WTC11 (cell line): ENCODE results near the gene EGLN1. TPM values are rescaled to one million over a fixed set of nuclear protein-coding genes. Genes with fewer than 3 reads are reported as not detected.

Source experiments
- ATAC-seq: fragments of 200-7000 bp; cut with Tn5 transposase; 2 replicates; pipeline ENCODE4 v1.10.0; 2021; ENCODE audit warnings: mild to moderate bottlenecking, moderate library complexity
- CTCF ChIA-PET: fragments of 300-600 bp; sonication (Branson Sonifier 250); formaldehyde crosslinking; loops from one replicate; lab custom pipeline; 2021; ENCODE audit warnings: antibody characterized with exemption; lab: Charles Lee
- POLR2A ChIA-PET: fragments of 350-600 bp; sonication (Branson Sonifier 250); formaldehyde crosslinking; loops from one replicate; lab custom pipeline; 2021; ENCODE audit warnings: antibody characterized with exemption; lab: Charles Lee
- DNase-seq: peaks from one replicate; pipeline ENCODE4 v3.0.0; 2021; ENCODE audit warnings: low spot score
- H3K27ac Mint-ChIP-seq: 2 replicates; pipeline ENCODE4 v1.8.0; 2021; ENCODE audit warnings: mixed read lengths
- H3K27me3 Mint-ChIP-seq: 2 replicates; pipeline ENCODE4 v1.8.0; 2021; ENCODE audit warnings: low read depth, mild to moderate bottlenecking, moderate library complexity, mixed read lengths
- H3K36me3 Mint-ChIP-seq: 2 replicates; pipeline ENCODE4 v1.8.0; 2021; ENCODE audit warnings: mixed read lengths
- H3K4me1 Mint-ChIP-seq: 2 replicates; pipeline ENCODE4 v1.8.0; 2022; ENCODE audit warnings: mixed read lengths
- H3K4me3 Mint-ChIP-seq: 2 replicates; pipeline ENCODE4 v1.8.0; 2021; ENCODE audit warnings: mild to moderate bottlenecking, moderate library complexity, mixed read lengths
- H3K9me3 Mint-ChIP-seq: 2 replicates; pipeline ENCODE4 v1.8.0; 2021; ENCODE audit warnings: mixed read lengths
- ATF6 ChIP-seq: sonication (generic); formaldehyde crosslinking; IDR thresholded peaks from 2 replicates; pipeline ENCODE4 v1.8.1; 2023; ENCODE audit warnings: mild to moderate bottlenecking, missing genetic modification reagents
- CTCF ChIP-seq: fragments of 200-600 bp; IDR thresholded peaks from 2 replicates; pipeline ENCODE4 v1.8.0; 2022; ENCODE audit warnings: antibody characterized with exemption
- ESRRA ChIP-seq: sonication (generic); formaldehyde crosslinking; IDR thresholded peaks from 2 replicates; pipeline ENCODE4 v1.8.1; 2022; ENCODE audit warnings: mild to moderate bottlenecking, missing genetic modification reagents, borderline replicate concordance
- ETV6 ChIP-seq: sonication (generic); formaldehyde crosslinking; IDR thresholded peaks from 2 replicates; pipeline ENCODE4 v1.8.1; 2022; ENCODE audit warnings: mild to moderate bottlenecking, missing genetic modification reagents
- FOXK1 ChIP-seq: sonication (generic); formaldehyde crosslinking; IDR thresholded peaks from 2 replicates; pipeline ENCODE4 v1.8.0; 2022; ENCODE audit warnings: mild to moderate bottlenecking, moderate library complexity, missing genetic modification reagents
- FOXP1 ChIP-seq: sonication (generic); formaldehyde crosslinking; IDR thresholded peaks from 2 replicates; pipeline ENCODE4 v1.8.0; 2022; ENCODE audit warnings: missing genetic modification reagents, mild to moderate bottlenecking, moderate library complexity, borderline replicate concordance
- FOXP4 ChIP-seq: sonication (generic); formaldehyde crosslinking; IDR thresholded peaks from 2 replicates; pipeline ENCODE4 v1.8.0; 2022; ENCODE audit warnings: mild to moderate bottlenecking, missing genetic modification reagents
- GRHL2 ChIP-seq: fragments of 250-450 bp; sonication (Bioruptor Pico); IDR thresholded peaks from 2 replicates; pipeline ENCODE4 v1.8.0; 2022; ENCODE audit warnings: mild to moderate bottlenecking, moderate library complexity; ENCODE audit not compliant: insufficient replicate concordance, severe bottlenecking
- JAZF1 ChIP-seq: fragments of 250-450 bp; sonication (Bioruptor Pico); IDR thresholded peaks from 2 replicates; pipeline ENCODE4 v1.9.0; 2021; ENCODE audit warnings: moderate library complexity, mild to moderate bottlenecking, inconsistent platforms
- JUN ChIP-seq: sonication (generic); formaldehyde crosslinking; IDR thresholded peaks from 2 replicates; pipeline ENCODE4 v1.8.0; 2023; ENCODE audit warnings: mild to moderate bottlenecking, missing genetic modification reagents
- KAT7 ChIP-seq: sonication (generic); formaldehyde crosslinking; IDR thresholded peaks from 2 replicates; pipeline ENCODE4 v1.8.1; 2023; ENCODE audit warnings: missing genetic modification reagents, mild to moderate bottlenecking, borderline replicate concordance
- MAX ChIP-seq: sonication (generic); formaldehyde crosslinking; IDR thresholded peaks from 2 replicates; pipeline ENCODE4 v1.8.0; 2022; ENCODE audit warnings: mild to moderate bottlenecking, missing genetic modification reagents
- MYBL2 ChIP-seq: sonication (generic); formaldehyde crosslinking; IDR thresholded peaks from 2 replicates; pipeline ENCODE4 v1.8.1; 2023; ENCODE audit warnings: mild to moderate bottlenecking, moderate library complexity, missing genetic modification reagents
- NFATC4 ChIP-seq: fragments of 250-450 bp; sonication (Bioruptor Pico); IDR thresholded peaks from 2 replicates; pipeline ENCODE4 v1.9.0; 2021; ENCODE audit warnings: mild to moderate bottlenecking
- NFYB ChIP-seq: sonication (generic); formaldehyde crosslinking; conservative IDR thresholded peaks from 2 replicates; pipeline ENCODE4 v1.8.0; 2022; ENCODE audit warnings: low read depth, missing genetic modification reagents
- NR2C2 ChIP-seq: sonication (generic); formaldehyde crosslinking; IDR thresholded peaks from 2 replicates; pipeline ENCODE4 v1.8.0; 2022; ENCODE audit warnings: mild to moderate bottlenecking, missing genetic modification reagents
- RORB ChIP-seq: fragments of 250-450 bp; sonication (Bioruptor Pico); IDR thresholded peaks from 2 replicates; pipeline ENCODE4 v1.9.0; 2021; ENCODE audit warnings: mild to moderate bottlenecking
- STAT6 ChIP-seq: sonication (generic); formaldehyde crosslinking; conservative IDR thresholded peaks from 2 replicates; pipeline ENCODE4 v1.8.1; 2023; ENCODE audit warnings: mild to moderate bottlenecking, low read depth, missing genetic modification reagents, moderate library complexity
- USF2 ChIP-seq: sonication (generic); formaldehyde crosslinking; IDR thresholded peaks from 2 replicates; pipeline ENCODE4 v1.8.1; 2023; ENCODE audit warnings: mild to moderate bottlenecking, missing genetic modification reagents, moderate library complexity
- ZNF232 ChIP-seq: sonication (generic); formaldehyde crosslinking; IDR thresholded peaks from 2 replicates; pipeline ENCODE4 v1.8.0; 2022; ENCODE audit warnings: mild to moderate bottlenecking, missing genetic modification reagents
- ZNF263 ChIP-seq: sonication (generic); formaldehyde crosslinking; IDR thresholded peaks from 2 replicates; pipeline ENCODE4 v1.8.1; 2022; ENCODE audit warnings: low read depth, mild to moderate bottlenecking, moderate library complexity, missing genetic modification reagents
- ZNF317 ChIP-seq: sonication (generic); formaldehyde crosslinking; IDR thresholded peaks from 2 replicates; pipeline ENCODE4 v1.8.1; 2023; ENCODE audit warnings: low read depth, mild to moderate bottlenecking, moderate library complexity, missing genetic modification reagents, borderline replicate concordance
- ZNF671 ChIP-seq: fragments of 250-450 bp; sonication (Bioruptor Pico); IDR thresholded peaks from 2 replicates; pipeline ENCODE4 v1.8.0; 2021; ENCODE audit warnings: mild to moderate bottlenecking
- total RNA-seq: library from RNA; stranded (reverse); gene quantifications from 3 replicates; pipeline ENCODE4 v1.2.3, GENCODE V29; 2021

Gene EGLN1
- total RNA-seq, 1 experiment from 2014 or later = 13.7 TPM

- ATAC-seq (no peak), DNase-seq (no peak)
- Mint-ChIP-seq H3K27ac (no peak overlapping the region), H3K4me1 (peaks cover 4% of the 10 kb centered on the region), H3K27me3 (no peaks in the 10 kb centered on the region), H3K9me3 (no peaks in the 10 kb centered on the region), H3K4me3 (no peak overlapping the region), H3K36me3 (no peaks in the 10 kb centered on the region)
- ChIA-PET POLR2A (no interaction called here), CTCF (no interaction called here)
- no peak for TF ChIP-seq ESRRA (CRISPR knock-in tag)
- no peak for TF ChIP-seq MYBL2
- no peak for TF ChIP-seq JUN (CRISPR knock-in tag)
- TF ChIP-seq KAT7 (CRISPR knock-in tag) = no peak
- TF ChIP-seq JAZF1 (CRISPR knock-in tag) = no peak
- TF ChIP-seq ZNF232 (CRISPR knock-in tag) = no peak
- no peak for TF ChIP-seq NR2C2
- TF ChIP-seq ZNF317 (CRISPR knock-in tag) = no peak
- TF ChIP-seq FOXP1 (CRISPR knock-in tag) = no peak
- no peak for TF ChIP-seq FOXK1 (CRISPR knock-in tag)
- TF ChIP-seq ATF6 (CRISPR knock-in tag) = no peak
- no peak for TF ChIP-seq FOXP4 (CRISPR knock-in tag)
- no peak for TF ChIP-seq NFATC4 (CRISPR knock-in tag)
- TF ChIP-seq ETV6 (CRISPR knock-in tag) = no peak
- TF ChIP-seq ZNF671 (CRISPR knock-in tag) = no peak
- TF ChIP-seq CTCF = no peak
- TF ChIP-seq RORB (CRISPR knock-in tag) = no peak
- no peak for TF ChIP-seq GRHL2 (CRISPR knock-in tag)
Observed at GRCh38 chr1:231383159-231383860, 38.8 kb downstream of the EGLN1 start.

- DNase-seq = no peak
- Mint-ChIP-seq H3K36me3 (no peaks in the 10 kb centered on the region), H3K27me3 (no peaks in the 10 kb centered on the region), H3K27ac (no peak overlapping the region), H3K4me3 (no peak overlapping the region), H3K9me3 (no peaks in the 10 kb centered on the region), H3K4me1 (peaks cover 11% of the 10 kb centered on the region)
- no peak for ATAC-seq
- CTCF ChIA-PET = no interaction called here
- POLR2A ChIA-PET = no interaction called here
- TF ChIP-seq STAT6 (no peak), ZNF263 (no peak), NFYB (CRISPR knock-in tag) (no peak), MAX (no peak), USF2 (CRISPR knock-in tag) (no peak), CTCF (no peak)
Observed at GRCh38 chr1:231382426-231382825, 39.7 kb downstream of the EGLN1 start.
